Adipocyte (in vitro differentiated cells): ENCODE measurements around the gene ASIC4.

Experiments used
- DNase-seq: peaks from one replicate; pipeline ENCODE4 v3.0.0-alpha.2; 2015; ENCODE audit warnings: low read depth
- H3K27me3 ChIP-seq: replicated peaks from 2 replicates; pipeline ENCODE4 v1.7.0; 2013; ENCODE audit warnings: mild to moderate bottlenecking, low read length, moderate library complexity; ENCODE audit not compliant: control insufficient read depth, insufficient read depth
- H3K36me3 ChIP-seq: 2 replicates; pipeline ENCODE4 v1.7.0; 2013; ENCODE audit warnings: low read length, mild to moderate bottlenecking, moderate library complexity; ENCODE audit not compliant: control insufficient read depth, insufficient read depth, severe bottlenecking
- H3K4me1 ChIP-seq: 2 replicates; pipeline ENCODE4 v1.7.0; 2013; ENCODE audit warnings: mild to moderate bottlenecking, low read length, moderate library complexity; ENCODE audit not compliant: control insufficient read depth, insufficient read depth
- H3K4me3 ChIP-seq: 2 replicates; pipeline ENCODE4 v1.7.0; 2013; ENCODE audit warnings: mild to moderate bottlenecking, low read length, moderate library complexity
- H3K9ac ChIP-seq: 2 replicates; pipeline ENCODE4 v1.7.0; 2013; ENCODE audit warnings: mild to moderate bottlenecking, low read length, moderate library complexity
- H3K9me3 ChIP-seq: 2 replicates; pipeline ENCODE4 v1.7.0; 2013; ENCODE audit warnings: mild to moderate bottlenecking, low read length, moderate library complexity; ENCODE audit not compliant: control insufficient read depth

The ASIC4 gene

GRCh38 chr2:219531639-219532377 lies 17.5 kb downstream of the ASIC4 start:
- no peak for DNase-seq
- Histone ChIP-seq H3K9me3 (no peaks in the 10 kb centered on the region), H3K9ac (no peak overlapping the region), H3K36me3 (no peaks in the 10 kb centered on the region), H3K4me1 (peaks cover 3% of the 10 kb centered on the region), H3K4me3 (no peak overlapping the region), H3K27me3 (peaks cover 50% of the 10 kb centered on the region)

GRCh38 chr2:219532378-219532649 lies 18.0 kb downstream of the ASIC4 start:
- Histone ChIP-seq H3K27me3 (peaks cover 45% of the 10 kb centered on the region), H3K4me1 (peaks cover 3% of the 10 kb centered on the region), H3K36me3 (no peaks in the 10 kb centered on the region), H3K9me3 (no peaks in the 10 kb centered on the region), H3K4me3 (no peak overlapping the region), H3K9ac (no peak overlapping the region)
- DNase-seq = no peak

- no peak overlapping the region for H3K4me3 ChIP-seq
- no peak for DNase-seq
- peaks cover 2% of the 10 kb centered on the region for H3K36me3 ChIP-seq
- H3K4me1 ChIP-seq = peaks cover 16% of the 10 kb centered on the region
- H3K27me3 ChIP-seq = peaks cover 34% of the 10 kb centered on the region
- no peaks in the 10 kb centered on the region for H3K9me3 ChIP-seq
- no peak overlapping the region for H3K9ac ChIP-seq
Observed at GRCh38 chr2:219533930-219534661, 19.8 kb downstream of the ASIC4 start.

GRCh38 chr2:219536425-219536824 lies 22.1 kb downstream of the ASIC4 start:
- Histone ChIP-seq H3K4me3 (no peak overlapping the region), H3K9ac (no peak overlapping the region), H3K36me3 (peaks cover 25% of the 10 kb centered on the region), H3K4me1 (peaks cover 13% of the 10 kb centered on the region), H3K27me3 (peaks cover 17% of the 10 kb centered on the region), H3K9me3 (no peaks in the 10 kb centered on the region)
- DNase-seq = no peak

DNA sequence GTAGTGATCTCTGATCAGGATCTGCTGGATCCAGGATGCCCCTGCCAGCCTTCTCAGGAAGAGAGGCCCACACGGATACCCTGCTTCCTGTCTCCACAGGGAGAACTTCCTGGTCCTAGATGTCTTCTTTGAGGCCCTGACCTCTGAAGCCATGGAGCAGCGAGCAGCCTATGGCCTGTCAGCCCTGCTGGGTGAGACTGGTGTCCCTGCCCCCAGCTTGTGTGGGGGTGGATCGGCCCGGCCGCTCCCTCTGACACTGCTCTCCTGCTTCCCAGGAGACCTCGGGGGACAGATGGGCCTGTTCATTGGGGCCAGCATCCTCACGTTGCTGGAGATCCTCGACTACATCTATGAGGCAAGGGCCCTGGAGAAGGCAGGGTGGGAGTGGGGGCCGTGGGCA lies 22.7 kb downstream of the ASIC4 start:
- H3K4me3 ChIP-seq = no peak overlapping the region
- no peak overlapping the region for H3K9ac ChIP-seq
- peaks cover 13% of the 10 kb centered on the region for H3K27me3 ChIP-seq
- peaks cover 16% of the 10 kb centered on the region for H3K4me1 ChIP-seq
- peaks cover 25% of the 10 kb centered on the region for H3K36me3 ChIP-seq
- no peak for DNase-seq
- no peaks in the 10 kb centered on the region for H3K9me3 ChIP-seq

DNA sequence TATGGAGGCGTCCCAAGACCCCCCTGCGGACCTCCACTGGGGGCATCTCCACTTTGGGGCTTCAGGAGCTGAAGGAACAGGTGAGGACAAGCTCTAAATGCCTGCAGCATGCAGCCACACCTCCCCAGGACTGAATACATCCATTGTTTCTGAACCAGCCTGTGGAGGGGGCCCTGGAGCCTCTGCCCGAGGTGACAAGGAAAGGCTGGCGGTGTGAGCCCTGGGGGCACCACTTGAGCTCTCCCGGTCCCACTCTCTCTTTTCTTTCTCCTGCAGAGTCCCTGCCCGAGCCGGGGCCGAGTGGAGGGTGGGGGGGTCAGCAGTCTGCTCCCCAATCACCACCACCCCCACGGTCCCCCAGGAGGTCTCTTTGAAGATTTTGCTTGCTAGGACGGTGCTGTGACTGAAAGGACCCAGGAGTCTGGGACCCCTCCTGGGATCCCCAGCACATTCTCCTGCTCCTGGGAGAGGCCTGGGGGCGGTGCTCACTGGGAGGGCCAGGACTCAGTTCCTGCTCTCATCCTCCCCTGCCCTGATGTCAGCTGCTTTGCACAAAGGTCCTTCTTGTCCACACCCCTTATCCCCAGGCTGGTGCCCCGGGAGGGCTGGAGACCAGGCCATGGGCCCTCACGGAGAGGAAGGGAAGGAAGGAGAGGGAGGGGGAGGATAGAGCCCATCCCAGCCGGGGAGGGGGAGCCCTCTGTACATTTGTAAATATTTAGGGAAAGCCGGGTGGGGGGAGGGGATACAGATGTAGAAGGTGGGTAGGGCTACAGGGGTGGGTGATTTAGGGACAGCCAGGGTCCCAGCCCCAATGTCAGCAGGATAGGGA lies 23.6 kb downstream of the ASIC4 start:
- no peak overlapping the region for H3K4me3 ChIP-seq
- peaks cover 25% of the 10 kb centered on the region for H3K36me3 ChIP-seq
- no peak for DNase-seq
- peaks cover 24% of the 10 kb centered on the region for H3K4me1 ChIP-seq
- H3K9me3 ChIP-seq = no peaks in the 10 kb centered on the region
- H3K9ac ChIP-seq = peak overlapping the region; percentile 21
- H3K27me3 ChIP-seq = peaks cover 7% of the 10 kb centered on the region

- DNase-seq = no peak
- Histone ChIP-seq H3K36me3 (peaks cover 25% of the 10 kb centered on the region), H3K27me3 (peaks cover under 1% of the 10 kb centered on the region), H3K9ac (peak overlapping the region; percentile 21), H3K4me3 (no peak overlapping the region), H3K9me3 (no peaks in the 10 kb centered on the region), H3K4me1 (peaks cover 24% of the 10 kb centered on the region)
Observed at GRCh38 chr2:219538504-219538951, 24.2 kb downstream of the ASIC4 start.

GRCh38 chr2:219538956-219539788 lies 24.9 kb downstream of the ASIC4 start:
- Histone ChIP-seq H3K36me3 (peaks cover 25% of the 10 kb centered on the region), H3K4me3 (no peak overlapping the region), H3K27me3 (no peaks in the 10 kb centered on the region), H3K9ac (peak overlapping the region; percentile 21), H3K9me3 (no peaks in the 10 kb centered on the region), H3K4me1 (peaks cover 25% of the 10 kb centered on the region)
- DNase-seq = no peak

- Histone ChIP-seq H3K4me3 (no peak overlapping the region), H3K27me3 (no peaks in the 10 kb centered on the region), H3K36me3 (peaks cover 25% of the 10 kb centered on the region)
Observed at GRCh38 chr2:219539926-219540678, 25.8 kb downstream of the ASIC4 start.

DNA sequence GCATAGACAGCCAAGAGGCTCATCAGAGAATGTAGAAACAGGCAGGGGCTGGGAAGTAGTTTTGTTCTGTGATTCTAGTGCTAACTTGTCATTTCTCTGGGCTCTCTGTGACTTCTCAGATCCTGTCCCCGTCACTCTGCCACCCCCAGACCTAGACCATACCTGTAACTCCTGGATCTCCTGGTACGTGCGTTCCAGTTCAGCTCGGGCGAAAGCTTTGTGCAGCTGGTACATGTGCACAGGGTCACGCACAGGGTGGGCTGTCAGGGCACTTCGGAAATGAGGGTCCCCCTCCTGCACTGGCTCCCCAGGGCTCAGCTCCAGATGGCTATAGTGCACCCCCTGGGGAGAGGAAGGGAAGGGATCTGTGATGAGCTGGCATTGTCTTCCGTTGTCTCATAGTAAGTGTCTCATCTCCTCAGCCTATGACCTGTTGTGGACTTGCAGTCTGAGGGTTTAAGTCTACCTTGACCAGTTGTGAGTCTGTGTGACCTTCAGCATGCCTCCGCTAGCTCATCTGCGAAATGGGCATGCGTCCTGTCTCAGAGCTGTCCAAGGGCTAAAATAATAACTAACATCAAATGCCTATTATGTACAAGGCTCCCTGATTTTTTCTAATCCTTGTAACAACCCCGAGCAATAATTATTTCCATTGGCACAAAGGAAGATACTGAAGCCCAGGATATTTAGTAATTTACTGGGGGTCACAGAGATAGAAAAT lies 26.7 kb downstream of the ASIC4 start:
- peak overlapping the region; percentile 15 for H3K9ac ChIP-seq
- peaks cover 30% of the 10 kb centered on the region for H3K4me1 ChIP-seq
- no peaks in the 10 kb centered on the region for H3K9me3 ChIP-seq
- peaks cover 25% of the 10 kb centered on the region for H3K36me3 ChIP-seq
- no peak overlapping the region for H3K4me3 ChIP-seq
- DNase-seq = no peak
- no peaks in the 10 kb centered on the region for H3K27me3 ChIP-seq

More at GRCh38 chr2:219539926-219540678, 25.8 kb downstream of the ASIC4 start:
- no peak overlapping the region for H3K9ac ChIP-seq
- H3K4me1 ChIP-seq = peaks cover 30% of the 10 kb centered on the region
- DNase-seq = no peak
- H3K9me3 ChIP-seq = no peaks in the 10 kb centered on the region
